ENCODE results near the gene MGAT4D. TPM values are rescaled to one million over a fixed set of nuclear protein-coding genes. Genes with fewer than 3 reads are reported as not detected.
"Not testable (repeated sequence)": the region's sequence is repeated elsewhere in the genome, so short reads cannot be mapped to it uniquely, and the experiment has no call there.

MGAT4D gene
- not detected in 2 replicates for total RNA-seq

DNA sequence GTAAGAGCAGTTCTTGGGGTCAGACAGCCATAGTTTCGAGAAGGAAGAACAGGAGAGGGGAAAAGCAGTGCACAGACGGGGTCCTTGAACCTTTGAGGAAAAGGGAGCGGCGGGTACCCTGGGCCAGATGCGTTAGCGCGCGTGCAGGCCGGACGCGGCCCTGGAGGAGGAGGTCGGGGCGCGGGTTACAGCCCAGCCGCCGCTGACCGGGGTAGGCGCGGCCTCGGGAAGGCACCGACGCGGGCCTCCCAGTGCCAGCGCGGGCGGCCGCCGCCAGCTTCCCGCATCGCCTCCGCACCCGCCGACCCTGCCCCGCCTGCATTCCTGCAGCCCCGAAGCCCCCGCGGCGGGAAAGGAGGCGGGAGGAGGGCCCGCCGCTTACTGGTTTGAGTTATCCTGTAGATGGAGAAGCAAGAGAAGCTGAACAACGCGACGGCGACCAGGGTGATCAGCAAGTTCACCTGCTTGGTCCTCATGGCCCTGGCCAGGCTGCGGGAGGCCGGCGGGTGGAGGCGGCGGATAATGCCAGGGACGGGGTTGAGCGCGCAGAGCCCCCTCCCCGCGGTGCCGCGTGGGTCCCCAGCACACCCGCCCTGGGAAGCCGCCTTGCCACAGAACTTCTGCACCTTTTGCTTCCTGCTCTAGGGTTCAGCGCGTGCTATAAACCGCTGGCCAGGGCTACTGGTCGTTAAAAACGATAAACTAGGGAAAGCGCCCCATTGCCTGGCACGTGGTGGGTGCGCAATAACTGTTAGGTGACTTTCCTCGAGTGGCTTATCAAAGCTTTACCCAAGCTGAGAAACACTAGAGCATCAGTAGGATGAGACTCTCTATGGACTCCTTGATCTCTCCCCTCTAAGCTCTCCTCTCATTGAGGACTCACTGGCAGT is at the start of gene MGAT4D:
MGAT4D (minus strand) TSS at position 547 of the 890 bp plus-strand sequence; CDS start at position 476, 71 bp downstream.
- DNase-seq (ENCODE audit: low read depth): no peak

DNA sequence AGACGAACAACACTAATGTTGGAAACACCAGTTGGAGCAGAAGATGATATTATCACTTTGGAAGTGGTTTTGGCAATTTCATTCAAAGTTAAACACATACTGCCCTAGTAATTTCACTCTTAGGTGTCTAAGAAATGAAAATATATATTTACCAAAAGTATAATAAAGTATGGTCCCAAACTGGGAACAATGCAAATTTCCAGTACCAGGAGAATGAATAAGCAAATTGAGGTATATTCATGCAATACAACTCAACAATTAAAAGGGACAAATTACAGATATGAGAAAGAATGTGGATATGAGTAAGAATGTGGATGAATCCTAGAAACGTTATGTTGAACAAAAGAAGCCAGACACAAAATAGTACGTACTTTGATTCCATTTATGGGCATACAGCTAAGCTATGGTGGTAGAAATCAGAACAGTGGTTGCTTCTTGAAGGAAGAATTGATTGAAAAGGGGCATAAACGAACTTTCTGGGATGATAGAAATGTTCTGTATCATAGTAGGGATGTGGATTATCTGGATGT is 35.9 kb upstream of the MGAT4D start:
- DNase-seq (ENCODE audit: low read depth): no peak

DNA sequence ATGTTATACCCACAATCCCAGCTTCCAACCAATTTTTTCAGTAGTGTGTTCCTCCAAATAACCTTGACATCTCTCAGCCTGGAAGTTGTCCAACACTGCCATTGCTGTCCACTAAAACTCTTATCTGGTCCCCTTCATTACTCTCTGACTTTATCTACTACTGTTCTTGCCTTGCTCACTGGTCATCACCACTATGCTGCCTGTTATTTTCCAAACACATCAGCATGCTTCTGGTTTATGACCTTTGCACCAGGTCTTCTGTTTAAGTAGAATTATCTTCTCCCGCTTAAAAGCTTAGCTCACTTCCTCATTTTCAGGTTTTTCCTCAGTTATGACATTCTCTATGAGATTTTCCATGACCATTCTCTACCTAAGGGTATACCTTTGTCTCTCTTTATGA is 31.3 kb upstream of the MGAT4D start:
- DNase-seq (ENCODE audit: low read depth): no peak

DNA sequence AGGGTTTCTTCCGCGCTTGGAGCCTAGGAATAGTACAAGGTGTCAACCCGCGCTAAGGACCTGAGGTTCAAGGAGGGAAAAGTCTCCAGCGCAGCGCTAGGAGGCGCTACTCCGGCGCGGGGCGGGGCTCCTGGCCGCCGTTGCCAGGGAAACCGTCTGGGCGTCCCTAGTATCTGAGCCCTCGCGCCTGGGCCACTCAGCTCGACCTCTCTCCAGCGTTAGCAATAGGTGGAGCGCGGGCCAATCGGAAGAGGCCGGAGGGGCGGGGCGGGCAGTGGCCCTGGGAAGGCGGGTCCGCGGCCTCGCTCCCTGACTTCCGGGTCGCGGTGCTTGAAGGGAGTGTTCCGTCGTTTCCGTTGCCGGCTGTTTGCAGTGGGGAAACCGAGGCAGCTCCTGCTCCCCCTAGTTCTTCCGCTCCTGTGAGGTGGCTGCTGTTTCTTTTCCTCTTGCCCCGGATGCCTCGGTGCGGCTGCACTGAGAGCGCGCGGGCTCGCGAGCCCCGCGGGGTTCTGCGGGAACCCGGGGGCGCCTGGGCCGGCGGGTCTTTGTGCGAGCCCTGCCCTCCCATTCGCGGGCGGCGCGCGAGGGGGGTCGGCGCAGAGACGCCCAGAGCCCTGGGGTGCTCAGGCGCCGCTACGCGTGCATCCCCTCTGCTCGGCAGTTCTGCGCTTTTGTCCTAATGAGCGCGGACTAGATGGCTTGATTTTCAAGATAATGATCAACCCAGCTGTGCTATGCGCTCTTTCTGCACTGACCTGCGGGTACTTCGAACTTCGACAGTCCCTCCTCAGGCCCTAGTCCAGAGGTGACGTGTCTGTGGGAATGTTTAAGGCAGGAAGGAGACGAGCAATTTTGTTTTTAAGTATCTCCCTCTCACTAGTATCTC is 26.0 kb upstream of the MGAT4D start, which contains the start of gene ELMOD2:
ELMOD2 (plus strand) TSS at position 312 of the 886 bp plus-strand sequence. CDS start 1,261 bp downstream, outside the sequence.
- DNase-seq (ENCODE audit: low read depth): peak; percentile 91

DNA sequence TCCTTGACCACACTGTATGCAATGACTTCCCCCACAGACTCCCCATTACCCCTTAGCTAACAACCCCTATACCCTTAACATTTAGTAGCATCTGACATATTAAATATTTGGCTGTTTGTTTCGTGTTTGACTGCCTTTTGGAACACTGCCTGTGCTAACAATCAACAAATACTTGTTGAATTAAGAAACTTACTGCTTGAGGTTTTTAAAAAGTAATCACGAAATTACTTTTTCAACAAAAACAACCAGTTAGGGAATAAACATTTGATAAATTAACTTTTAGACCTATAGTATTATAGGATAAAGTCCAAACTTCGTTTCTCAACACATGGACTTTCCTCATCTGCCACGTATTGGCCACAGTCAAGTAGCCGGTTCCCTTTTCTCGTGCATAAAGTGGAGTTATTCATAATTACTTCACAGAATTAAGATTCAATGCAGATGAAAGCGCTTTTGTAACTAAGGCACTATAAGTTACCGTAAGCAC is 25.3 kb upstream of the MGAT4D start:
- no peak for DNase-seq (ENCODE audit: low read depth)

DNA sequence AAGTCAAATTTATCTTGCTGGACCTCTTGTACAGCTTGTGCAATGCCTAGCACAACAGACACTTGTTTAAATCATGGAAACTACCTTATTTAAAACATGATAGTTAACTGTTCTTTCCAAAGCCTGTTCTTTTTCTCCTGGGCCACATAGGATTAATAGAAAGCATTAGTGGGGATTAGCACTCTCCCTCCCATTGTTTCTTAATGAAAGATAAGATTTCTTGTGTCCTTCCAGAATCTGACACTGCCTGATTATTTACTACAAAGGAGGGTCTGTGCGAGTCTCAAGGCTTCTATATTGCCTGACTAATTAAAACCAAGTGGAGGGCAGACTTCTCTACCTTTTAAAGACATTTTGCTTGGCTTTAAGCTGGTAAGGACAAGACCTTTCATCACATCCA is 17.3 kb upstream of the MGAT4D start:
- DNase-seq (ENCODE audit: low read depth): no peak

DNA sequence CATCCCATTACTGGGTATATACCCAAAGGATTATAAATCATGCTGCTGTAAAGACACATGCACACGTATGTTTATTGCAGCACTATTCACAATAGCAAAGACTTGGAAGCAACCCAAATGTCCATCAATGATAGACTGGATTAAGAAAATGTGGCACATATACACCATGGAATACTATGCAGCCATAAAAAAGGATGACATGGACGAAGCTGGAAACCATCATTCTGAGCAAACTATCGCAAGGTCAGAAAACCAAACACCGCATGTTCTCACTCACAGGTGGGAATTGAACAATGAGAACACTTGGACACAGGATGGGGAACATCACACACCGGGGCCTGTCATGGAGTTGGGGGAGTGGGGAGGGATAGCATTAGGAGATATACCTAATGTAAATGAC is 15.7 kb upstream of the MGAT4D start:
- not testable (repeated sequence) for DNase-seq (ENCODE audit: low read depth)

DNA sequence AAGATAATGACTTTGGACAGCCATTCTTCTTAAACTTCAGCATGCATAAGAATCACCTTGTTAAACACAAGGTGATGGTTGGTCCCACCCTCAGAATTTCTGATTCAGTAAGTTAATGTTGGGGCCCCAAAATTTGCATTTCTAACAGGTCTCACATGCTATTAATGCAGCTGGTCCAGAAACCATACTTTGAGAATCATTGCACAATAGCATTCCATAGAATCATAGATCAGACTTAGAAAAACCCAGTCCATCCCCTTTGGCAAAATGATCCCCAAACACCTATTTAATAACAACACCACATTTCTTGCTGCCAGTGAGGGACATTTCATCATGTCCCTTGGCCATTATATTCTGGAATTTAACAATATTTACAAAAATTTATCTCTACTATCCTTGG is 6.2 kb upstream of the MGAT4D start:
- no peak for DNase-seq (ENCODE audit: low read depth)

DNA sequence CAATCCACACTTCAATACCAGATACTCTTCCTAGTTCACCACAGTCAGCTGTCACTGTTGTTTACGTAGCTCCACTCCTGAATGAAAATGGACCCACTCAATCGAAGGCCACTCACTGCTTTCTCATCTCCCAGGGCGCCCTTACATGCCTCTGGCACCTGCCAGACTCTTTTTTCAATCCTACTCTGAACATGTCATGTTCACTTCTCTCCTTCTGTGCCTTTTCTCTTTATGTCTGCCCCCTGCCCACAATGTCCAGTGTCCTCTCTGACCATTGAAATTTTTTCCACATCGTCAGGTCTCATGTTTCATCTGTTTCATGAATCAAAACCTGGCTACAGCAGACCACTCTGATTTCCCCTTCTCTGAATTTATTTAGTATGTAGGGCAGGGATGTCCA is 1.3 kb upstream of the MGAT4D start:
- DNase-seq (ENCODE audit: low read depth): no peak

DNA sequence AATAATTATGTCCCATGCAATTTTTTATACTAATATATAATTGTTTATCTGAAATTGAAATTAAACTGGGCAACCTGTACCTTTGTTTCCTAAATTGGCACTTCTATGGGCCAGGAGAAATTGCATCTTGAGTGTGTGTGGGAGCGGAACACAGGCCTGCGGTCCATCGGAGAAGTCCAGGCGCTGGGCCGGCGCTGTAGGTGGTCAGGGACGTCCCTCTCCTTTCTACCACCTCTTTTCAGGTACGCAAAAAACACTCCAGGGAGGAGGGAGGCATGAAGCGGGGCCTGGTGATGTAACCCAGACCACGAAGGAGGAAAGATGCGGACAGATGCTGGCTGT is 717 bp downstream of the MGAT4D start:
- no peak for DNase-seq (ENCODE audit: low read depth)

DNA sequence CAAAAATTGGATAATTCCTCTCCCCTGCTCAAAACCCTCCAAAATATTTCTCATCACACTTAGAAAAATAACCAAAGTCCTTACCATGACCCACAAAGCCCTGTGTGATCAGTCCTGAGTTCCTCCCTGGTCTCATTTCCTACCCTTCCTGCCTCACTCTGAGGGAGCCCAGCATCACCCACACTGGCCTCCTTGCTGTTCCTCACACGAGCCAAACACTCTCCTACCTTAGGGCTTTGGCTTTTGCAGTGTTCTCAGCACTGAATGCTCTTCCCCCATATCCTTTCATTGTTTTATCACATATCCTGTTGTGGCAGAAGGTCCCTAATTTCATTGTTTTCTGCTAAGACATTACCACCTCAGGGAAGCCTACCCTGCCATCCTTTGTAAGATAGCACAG is 12.2 kb downstream of the MGAT4D start:
- no peak for DNase-seq (ENCODE audit: low read depth)

DNA sequence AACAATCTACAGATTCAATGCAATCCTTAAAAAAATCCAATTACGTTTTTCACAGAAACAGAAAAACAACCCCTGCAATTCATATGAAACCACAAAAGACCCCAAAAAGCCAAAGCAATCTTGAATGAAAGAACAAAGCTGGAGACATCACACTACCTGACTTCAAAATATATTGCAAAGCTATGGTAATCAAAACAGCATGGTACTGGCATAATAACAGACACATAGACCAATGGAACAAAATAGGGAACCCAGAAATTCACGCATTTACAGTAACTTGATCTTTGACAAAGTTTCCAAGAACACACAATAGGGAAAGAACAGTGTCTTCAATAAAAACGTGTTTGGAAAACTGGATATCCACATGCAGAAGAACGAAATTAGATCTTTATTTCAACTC is 14.6 kb downstream of the MGAT4D start:
- DNase-seq (ENCODE audit: low read depth): no peak

DNA sequence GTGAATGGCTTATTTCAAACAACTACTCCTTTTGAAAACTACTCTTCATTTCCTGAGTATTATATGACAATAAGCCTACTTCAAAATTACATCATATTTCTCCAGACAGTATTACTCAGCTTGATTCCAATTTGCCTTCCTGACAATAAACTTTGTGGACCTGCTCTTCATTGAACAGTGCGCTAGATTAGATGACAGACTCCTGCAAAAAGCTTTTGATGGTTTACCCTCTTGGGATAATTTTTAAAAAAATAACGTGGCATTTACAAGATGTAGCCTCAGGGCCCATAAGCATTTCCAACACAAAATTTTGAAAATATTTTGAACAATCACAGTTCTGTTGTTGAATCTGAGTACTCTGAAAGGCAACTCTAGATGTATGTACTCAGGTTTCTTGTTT is 25.9 kb downstream of the MGAT4D start:
- DNase-seq (ENCODE audit: low read depth): no peak

DNA sequence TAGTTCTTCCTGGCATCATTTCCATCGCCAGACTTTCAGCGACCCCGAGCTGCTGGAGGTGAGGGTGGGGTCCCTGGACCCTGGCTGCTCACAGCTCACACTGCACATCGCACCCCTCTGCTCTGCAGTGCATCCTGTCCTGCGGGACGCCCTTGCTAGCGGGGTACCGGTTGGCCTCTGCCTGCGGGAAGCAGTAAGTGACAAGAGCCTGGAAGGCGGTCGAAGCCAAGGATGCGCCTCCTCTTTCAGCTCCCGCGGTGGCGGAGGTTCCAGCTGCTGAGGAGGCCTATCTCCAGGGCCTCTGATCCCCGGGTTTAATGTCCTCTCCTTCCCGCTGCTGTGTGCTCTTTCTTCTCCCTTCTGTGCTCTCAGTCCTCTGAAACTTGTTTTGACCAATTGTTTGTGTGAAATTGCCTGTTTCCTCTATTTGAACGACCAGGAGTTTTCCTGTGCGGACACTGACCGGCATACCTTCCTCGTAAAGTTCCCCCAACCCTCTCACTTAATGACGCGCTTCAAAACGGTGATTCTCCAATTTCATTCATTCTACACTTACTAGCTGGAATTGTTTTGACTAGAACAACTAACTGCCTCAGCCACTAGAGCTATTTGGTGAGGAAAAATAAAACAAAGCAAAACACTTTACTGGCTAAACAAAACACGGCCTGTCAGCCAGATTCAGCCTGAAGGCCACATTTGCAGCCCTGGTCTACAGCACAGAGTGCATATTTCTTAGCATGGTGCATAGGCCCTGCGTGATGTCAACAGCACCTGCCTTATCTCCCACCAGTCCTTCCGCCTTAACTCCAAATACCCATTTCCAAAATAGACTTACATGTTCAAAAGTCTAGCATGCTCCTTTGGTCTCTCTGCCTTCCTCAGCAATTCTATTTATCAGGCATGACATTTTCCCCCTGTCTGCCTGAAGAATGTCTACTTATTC is 28.0 kb downstream of the MGAT4D start:
- no peak for DNase-seq (ENCODE audit: low read depth)

DNA sequence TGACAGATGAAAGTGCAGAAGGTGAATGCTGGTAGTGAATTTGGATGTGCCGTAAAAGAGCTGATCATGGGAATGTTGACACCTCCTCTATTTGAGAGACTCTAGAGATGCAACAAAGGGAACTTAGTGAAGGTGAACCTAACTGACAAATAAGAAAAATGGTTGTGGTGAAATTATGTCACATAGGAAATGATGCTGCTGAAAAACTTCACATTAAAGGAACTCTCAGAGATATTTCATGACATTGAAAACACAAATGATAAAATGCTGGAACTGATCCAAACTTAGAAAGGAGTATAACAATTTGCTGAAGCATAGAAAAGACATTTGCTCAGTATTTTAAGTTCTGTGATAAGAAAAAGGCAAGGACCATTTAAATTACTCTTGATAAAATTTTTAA is 31.9 kb downstream of the MGAT4D start:
- no peak for DNase-seq (ENCODE audit: low read depth)

DNA sequence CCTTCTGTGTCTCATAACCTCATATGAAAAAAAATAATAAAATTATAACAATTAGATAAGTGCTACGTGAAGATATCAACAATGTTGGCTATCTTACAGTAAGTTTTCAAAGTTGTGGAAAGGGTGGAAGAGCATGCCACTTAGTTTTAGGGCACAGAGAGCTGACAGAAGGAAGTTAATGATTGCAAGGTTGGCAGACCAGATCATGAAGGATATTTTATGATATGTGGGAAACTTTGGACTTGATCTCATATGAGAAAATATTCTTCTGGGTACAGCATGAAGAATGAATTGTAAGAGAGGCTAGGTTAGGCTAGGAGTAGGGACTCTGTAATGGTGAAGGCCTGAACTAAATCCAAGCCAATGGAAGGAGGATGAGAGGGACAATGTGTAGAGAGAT is 34.5 kb downstream of the MGAT4D start:
- no peak for DNase-seq (ENCODE audit: low read depth)

DNA sequence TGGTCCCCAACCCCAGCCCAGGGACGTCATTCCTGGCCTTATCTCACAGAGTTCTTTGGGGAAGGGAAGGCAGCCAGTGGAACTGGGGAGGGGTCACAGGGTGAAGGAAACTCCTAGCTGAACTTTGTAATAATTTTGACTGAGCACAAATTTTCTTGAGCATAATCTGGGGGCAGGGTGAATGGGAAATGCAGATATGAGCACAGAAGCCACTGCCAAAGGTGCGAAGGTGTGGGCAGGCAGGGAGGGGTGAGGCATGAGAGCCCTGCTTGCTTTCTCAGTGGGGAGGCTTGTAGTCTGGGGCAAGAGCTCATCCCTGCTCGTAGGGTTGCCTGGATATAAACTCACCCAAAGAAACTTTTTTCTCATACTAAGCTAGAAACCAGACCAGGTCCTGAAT is 34.9 kb downstream of the MGAT4D start:
- no peak for DNase-seq (ENCODE audit: low read depth)

DNA sequence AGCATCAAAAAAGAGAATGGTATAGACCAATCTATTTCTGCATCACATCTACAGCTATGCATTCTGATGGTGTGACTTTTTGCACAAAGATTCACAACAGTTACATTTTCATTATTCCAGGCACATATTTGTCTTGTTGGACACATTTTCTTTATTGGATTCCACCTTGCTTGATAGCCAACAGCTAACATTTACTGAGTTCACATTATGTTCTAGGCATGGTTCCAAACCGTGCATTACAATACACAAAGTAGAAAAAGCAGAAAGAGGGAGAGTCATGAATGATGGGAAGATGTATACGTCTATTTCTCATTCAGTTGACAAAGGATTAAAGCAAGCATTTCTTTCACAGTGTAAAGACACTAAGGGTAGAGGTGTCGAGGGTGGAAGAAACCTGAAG is 47.7 kb downstream of the MGAT4D start:
- no peak for DNase-seq (ENCODE audit: low read depth)

DNA sequence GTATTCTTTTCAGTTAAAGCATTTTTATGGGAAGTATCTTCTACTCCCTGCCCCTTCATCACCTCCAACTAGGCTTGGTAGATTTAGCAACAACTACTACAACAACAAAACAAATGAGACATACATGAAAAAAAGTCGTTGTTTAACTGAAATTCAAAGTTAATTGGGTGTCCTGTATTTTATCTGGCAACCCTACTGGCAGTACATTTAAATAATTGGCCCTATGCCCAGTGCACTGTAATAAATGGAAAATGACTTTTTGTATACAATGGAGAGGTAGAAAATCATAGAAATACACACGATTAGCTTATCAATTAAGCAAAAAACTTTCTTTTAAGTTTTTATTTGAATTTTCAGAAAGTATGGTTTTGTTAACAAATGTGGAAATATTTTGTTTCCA is 49.3 kb downstream of the MGAT4D start:
- peak; percentile 58 for DNase-seq (ENCODE audit: low read depth)

DNA sequence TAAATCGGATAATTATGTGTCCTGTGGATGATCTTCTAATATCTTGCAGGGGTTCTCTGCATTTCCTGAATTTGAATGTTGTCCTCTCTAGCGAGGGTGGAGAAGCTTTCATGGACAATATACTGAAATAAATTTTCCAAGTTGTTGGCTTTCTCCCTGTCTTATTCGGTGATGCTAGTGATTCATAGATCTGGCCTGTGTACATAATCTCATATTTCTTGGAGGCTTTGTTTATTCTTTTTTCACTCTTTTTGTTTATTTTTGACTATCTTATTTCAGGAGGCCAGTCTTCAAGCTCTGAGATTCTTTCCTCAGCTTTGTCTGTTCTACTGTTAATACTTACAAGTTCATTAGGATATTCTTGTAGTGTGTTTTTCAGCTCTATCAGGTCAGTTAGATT is 49.9 kb downstream of the MGAT4D start:
- no peak for DNase-seq (ENCODE audit: low read depth)

DNA sequence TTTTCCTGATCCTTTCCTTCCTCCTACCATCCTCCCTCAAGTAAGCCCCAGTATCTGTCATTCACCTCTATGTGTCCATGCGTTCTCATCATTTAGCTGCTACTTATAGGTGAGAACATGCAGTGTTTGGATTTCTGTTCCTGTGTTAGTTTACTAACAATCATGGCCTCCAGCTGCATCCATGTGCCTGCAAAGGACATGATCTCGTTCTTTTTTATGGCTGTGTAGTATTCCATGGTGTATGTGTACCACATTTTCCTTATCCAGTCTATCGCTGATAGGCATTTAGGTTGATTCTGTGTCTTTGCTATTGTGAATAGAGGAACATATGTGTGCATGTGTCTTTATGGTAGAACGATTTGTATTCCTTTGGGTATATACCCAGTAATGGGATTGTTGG is 53.7 kb downstream of the MGAT4D start:
- not testable (repeated sequence) for DNase-seq (ENCODE audit: low read depth)
